ENCODE data around the gene TTC17.

DNA sequence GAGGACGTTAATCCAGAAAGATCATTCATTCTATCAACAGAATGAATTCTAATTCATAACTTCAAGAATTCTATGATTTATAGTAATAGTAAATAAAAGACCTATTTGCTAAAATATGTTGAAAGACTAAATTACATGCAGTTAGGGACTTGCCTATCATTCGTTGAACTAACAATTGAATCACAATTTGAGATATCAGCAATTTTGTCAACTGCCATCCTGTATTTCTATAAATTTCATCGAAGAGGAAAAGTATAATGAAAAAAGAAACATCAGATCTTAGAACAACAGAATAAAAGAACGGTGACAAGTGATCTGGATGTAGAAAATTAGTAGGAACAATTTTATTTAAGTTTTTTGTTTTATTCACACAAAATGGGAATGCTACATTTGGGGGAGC is 4.4 kb upstream of the TTC17 start:
- TF ChIP-seq, protein P1, sequence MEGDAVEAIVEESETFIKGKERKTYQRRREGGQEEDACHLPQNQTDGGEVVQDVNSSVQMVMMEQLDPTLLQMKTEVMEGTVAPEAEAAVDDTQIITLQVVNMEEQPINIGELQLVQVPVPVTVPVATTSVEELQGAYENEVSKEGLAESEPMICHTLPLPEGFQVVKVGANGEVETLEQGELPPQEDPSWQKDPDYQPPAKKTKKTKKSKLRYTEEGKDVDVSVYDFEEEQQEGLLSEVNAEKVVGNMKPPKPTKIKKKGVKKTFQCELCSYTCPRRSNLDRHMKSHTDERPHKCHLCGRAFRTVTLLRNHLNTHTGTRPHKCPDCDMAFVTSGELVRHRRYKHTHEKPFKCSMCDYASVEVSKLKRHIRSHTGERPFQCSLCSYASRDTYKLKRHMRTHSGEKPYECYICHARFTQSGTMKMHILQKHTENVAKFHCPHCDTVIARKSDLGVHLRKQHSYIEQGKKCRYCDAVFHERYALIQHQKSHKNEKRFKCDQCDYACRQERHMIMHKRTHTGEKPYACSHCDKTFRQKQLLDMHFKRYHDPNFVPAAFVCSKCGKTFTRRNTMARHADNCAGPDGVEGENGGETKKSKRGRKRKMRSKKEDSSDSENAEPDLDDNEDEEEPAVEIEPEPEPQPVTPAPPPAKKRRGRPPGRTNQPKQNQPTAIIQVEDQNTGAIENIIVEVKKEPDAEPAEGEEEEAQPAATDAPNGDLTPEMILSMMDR (IDR thresholded peaks at IDR 0.05; ENCODE audit: insufficient read depth, low read depth, low read length): no peak
- no peak for TF ChIP-seq EZH2 (IDR thresholded peaks at IDR 0.05; ENCODE audit: insufficient read depth, low read length)

Data from astrocyte (in vitro differentiated cells and primary cell).